Lung (tissue), 12 donors: ENCODE measurements around the gene RASSF1. TPM values are rescaled to one million over a fixed set of nuclear protein-coding genes. Genes with fewer than 3 reads are reported as not detected.
A peak's percentile ranks its signal among the peaks of the same experiment; 100 is the strongest.

ENCODE experiments used
- ATAC-seq: fragments of 200-7000 bp; cut with Tn5 transposase; one replicate; pipeline ENCODE4 v1.9.1; 2020; ENCODE audit warnings: moderate number of reproducible peaks; ENCODE audit not compliant: insufficient read depth, low FRiP score
- DNase-seq, 3 donors: peaks; one replicate each; pipeline ENCODE4 v3.0.0-alpha.2; 2013 to 2017
- H3K27ac ChIP-seq, 2 donors: one replicate each; pipeline ENCODE4 v1.5.1; 2013; ENCODE audit warnings: mild to moderate bottlenecking in 2 of 2, moderate library complexity in 2 of 2, control low read depth in 1 of 2, inconsistent platforms in 1 of 2, low read depth in 1 of 2, low read length in 1 of 2
- H3K27me3 ChIP-seq, 3 donors: one replicate each; pipeline ENCODE4 v1.5.1; 2013; ENCODE audit warnings: low read length in 2 of 3; ENCODE audit not compliant: control insufficient read depth in 3 of 3, insufficient read depth in 3 of 3
- H3K36me3 ChIP-seq, 4 donors: one replicate each; pipeline ENCODE4 v1.5.1; 2013; ENCODE audit warnings: low read length in 4 of 4, mild to moderate bottlenecking in 1 of 4, moderate library complexity in 1 of 4; ENCODE audit not compliant: control insufficient read depth in 4 of 4, insufficient read depth in 4 of 4
- H3K4me1 ChIP-seq, 5 donors: one replicate each; pipeline ENCODE4 v1.5.1; 2013; ENCODE audit warnings: low read length in 5 of 5, mild to moderate bottlenecking in 2 of 5, moderate library complexity in 1 of 5; ENCODE audit not compliant: control insufficient read depth in 5 of 5, insufficient read depth in 5 of 5
- H3K4me3 ChIP-seq: one replicate; pipeline ENCODE4 v1.5.1; 2013; ENCODE audit warnings: mild to moderate bottlenecking, control low read depth, moderate library complexity
- H3K9ac ChIP-seq, 2 donors: one replicate each; pipeline ENCODE4 v1.5.1; 2013; ENCODE audit warnings: low read length in 2 of 2, control low read depth in 1 of 2; ENCODE audit not compliant: insufficient read depth in 1 of 2
- H3K9me3 ChIP-seq, 4 donors: one replicate each; pipeline ENCODE4 v1.5.1; 2013; ENCODE audit warnings: low read length in 3 of 4, mild to moderate bottlenecking in 1 of 4, moderate library complexity in 1 of 4; ENCODE audit not compliant: control insufficient read depth in 4 of 4, insufficient read depth in 3 of 4
- CTCF ChIP-seq: IDR thresholded peaks from 2 replicates; pipeline ENCODE4 v1.5.1; 2012; ENCODE audit warnings: mild to moderate bottlenecking; ENCODE audit errors: control extremely low read depth, extremely low read depth
- WGBS, 2 donors: extraction: QIAGEN DNeasy Blood & Tissue Kit; methylation state at CpG; one replicate each; pipeline ENCODE4 v1.1.7; 2013; 5-methylcytosine and 5-hydroxymethylcytosine counted together
- polyA plus RNA-seq, 2 donors: library from polyadenylated mRNA; stranded (reverse); fragments of 200-250 nt; gene quantifications; one replicate each; pipeline ENCODE4 v1.2.1, GENCODE V29; 2013
- total RNA-seq, 2 donors: library from RNA; depleted of rRNA in 1 of 2; stranded (reverse); fragments of >200 nt in 1 of 2; gene quantifications; one replicate each; pipeline ENCODE4 v1.2.1, GENCODE V29; 2014 to 2021
- donor health status: control.
- donor health status: control.
- donor health status: Bipolar disorder and iron deficiency.
- donor health status: healthy.
- donor health status: DM: yes; HTN: yes; CAD: no.

RASSF1 gene
- total and polyA plus RNA-seq, 4 donors = 36.3 to 59.0 (median 42.0) TPM

- no peak overlapping the region for H3K9ac ChIP-seq
- 42 to 56% methylated on average over 4 of the region's 4 CpGs for whole genome bisulfite sequencing, 2 donors
- H3K4me1 ChIP-seq = peaks cover 2 to 47% (median 17%) of the 10 kb centered on the region in 5 donors
- peak; percentile 69 for TF ChIP-seq CTCF
- H3K27ac ChIP-seq = peak overlapping the region; percentile 64 to 94
- peaks cover under 1 to 15% (median 6%) of the 10 kb centered on the region in 4 donors for H3K36me3 ChIP-seq
- no peak overlapping the region for H3K4me3 ChIP-seq
- no peaks in the 10 kb centered on the region for H3K27me3 ChIP-seq
- DNase-seq (peak; percentile 63 to 73 (median 72)), ATAC-seq (no peak)
- H3K9me3 ChIP-seq = no peaks in the 10 kb centered on the region
Observed at GRCh38 chr3:50324351-50325112, 16.1 kb downstream of the RASSF1 start.

GRCh38 chr3:50323614-50324199, 16.9 kb downstream of the RASSF1 start:
- ATAC-seq (no peak), DNase-seq (peak in 2 of 3 donors; percentile 36 to 66)
- no peak for TF ChIP-seq CTCF
- no peak overlapping the region for H3K4me3 ChIP-seq
- H3K36me3 ChIP-seq = peaks cover 0 to 19% (median 7%) of the 10 kb centered on the region in 4 donors
- H3K27me3 ChIP-seq = no peaks in the 10 kb centered on the region
- WGBS, 2 donors = 20 to 45% methylated on average over 5 of the region's 5 CpGs
- H3K9ac ChIP-seq = no peak overlapping the region
- peaks cover 2 to 55% (median 20%) of the 10 kb centered on the region in 5 donors for H3K4me1 ChIP-seq
- peak overlapping the region; percentile 78 to 94 for H3K27ac ChIP-seq
- no peaks in the 10 kb centered on the region for H3K9me3 ChIP-seq

GRCh38 chr3:50323092-50323600, 17.5 kb downstream of the RASSF1 start:
- peaks cover 0 to 55% (median 21%) of the 10 kb centered on the region in 5 donors for H3K4me1 ChIP-seq
- no peak overlapping the region for H3K4me3 ChIP-seq
- H3K9ac ChIP-seq = no peak overlapping the region
- H3K36me3 ChIP-seq = peaks cover 0 to 24% (median 11%) of the 10 kb centered on the region in 4 donors
- ATAC-seq (no peak), DNase-seq (peak; percentile 49 to 81 (median 63))
- no peak for TF ChIP-seq CTCF
- no peaks in the 10 kb centered on the region for H3K9me3 ChIP-seq
- H3K27me3 ChIP-seq = no peaks in the 10 kb centered on the region
- peak overlapping the region; percentile 78 to 94 for H3K27ac ChIP-seq
- 26 to 28% methylated on average over 4 of the region's 4 CpGs for WGBS, 2 donors
